ENCODE data around the gene GKN1. TPM values are rescaled to one million over a fixed set of nuclear protein-coding genes. Genes with fewer than 3 reads are reported as not detected.
"Not testable (repeated sequence)": the region's sequence is repeated elsewhere in the genome, so short reads cannot be mapped to it uniquely, and the experiment has no call there.

Gene GKN1
- total RNA-seq, 2 experiments from 2014 or later = not detected

DNA sequence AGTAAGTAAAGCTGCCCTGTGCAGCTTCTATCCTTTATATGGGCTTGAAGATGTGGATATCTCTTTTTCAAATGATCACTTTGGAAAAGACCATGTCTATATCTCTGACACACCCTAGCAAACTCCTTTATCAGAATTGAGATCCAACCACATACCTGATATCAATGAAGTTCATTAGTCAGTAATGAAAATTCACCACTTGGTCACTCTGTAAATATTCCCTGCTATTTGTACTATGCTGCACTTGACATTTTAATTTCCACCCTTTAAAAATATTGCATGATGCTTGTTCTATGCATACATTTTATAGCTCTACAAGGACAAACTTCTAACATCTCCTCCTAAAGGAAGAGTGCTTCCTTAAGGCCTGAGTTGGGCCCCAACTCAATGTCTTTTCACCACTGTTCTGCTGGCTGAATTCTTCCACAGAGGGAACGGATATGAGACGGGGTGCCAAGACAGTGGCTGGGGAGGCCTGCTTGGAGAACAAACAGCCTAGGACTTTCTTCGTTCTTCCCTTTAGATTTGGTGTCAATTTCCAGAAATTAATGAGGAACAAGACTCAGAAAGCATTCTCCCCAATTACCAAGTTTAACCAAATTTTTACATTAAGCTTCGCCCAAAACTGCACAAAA, 21.4 kb upstream of the GKN1 start, which contains the start of gene GKN2:
TSS of gene GKN2 (minus strand) at position 7 of the 635 bp plus-strand sequence. CDS start 32 bp downstream, outside the sequence.
- ChIA-PET CTCF (no interaction called here), POLR2A (no interaction called here)

DNA sequence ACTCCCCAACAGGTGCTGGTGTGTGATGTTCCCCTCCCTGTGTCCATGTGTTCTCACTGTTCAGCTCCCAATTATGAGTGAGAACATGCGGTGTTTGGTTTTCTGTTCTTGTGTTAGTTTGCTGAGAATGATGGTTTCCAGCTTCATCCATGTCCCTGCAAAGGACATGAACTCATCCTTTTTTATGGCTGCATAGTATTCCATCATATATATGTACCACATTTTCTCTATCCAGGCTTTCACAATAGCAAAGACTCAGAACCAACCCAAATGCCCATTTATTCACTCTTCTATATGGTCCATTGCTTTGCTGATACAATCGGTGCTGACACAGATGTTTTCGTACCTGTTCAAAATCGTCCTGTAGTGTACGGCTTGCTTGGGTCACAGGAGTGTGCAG, 19.0 kb upstream of the GKN1 start:
- POLR2A ChIA-PET, CTCF ChIA-PET: not testable (repeated sequence)

- ChIA-PET POLR2A (no interaction called here), CTCF (no interaction called here)
Observed at GRCh38 chr2:68959001-68959400, 15.4 kb upstream of the GKN1 start.

DNA sequence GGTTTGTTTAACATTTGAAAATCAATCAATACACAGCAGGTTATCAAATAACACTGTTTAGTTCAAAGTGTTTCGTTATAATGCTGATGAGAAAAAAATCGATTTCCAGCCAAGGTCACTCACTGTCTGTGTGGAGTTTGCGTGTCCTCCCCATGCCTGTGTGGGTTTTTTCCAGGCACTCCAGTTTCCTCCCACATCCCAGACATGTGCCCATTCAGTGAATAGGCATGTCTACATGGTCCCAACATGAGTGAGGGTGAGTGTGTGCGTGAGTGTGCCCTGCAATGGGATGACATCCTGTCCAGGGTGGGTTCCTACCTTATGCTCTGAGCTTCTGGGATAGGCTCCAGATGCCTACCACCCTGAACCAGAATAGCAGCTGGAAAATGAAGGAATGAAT, 13.1 kb upstream of the GKN1 start:
- CTCF ChIA-PET = no interaction called here
- POLR2A ChIA-PET = no interaction called here

DNA sequence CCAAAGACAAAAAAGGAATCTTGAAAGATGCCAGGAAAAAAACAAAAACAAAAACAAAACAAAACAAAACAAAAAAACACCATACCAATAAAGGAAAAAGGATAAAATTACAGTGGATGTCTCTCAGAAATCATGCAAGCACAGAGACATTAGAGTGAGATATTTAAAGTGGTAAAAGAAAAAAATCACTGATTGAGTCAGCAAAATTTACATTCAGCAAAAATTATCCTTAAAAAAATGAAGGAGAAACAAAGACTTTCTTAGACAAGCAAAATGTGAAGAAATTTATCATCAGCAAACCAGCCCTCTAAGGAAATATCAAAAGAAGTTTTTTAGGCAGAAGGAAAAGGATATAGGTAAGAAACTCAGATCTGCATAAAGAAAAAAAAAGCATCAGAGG, 10.2 kb upstream of the GKN1 start:
- CTCF ChIA-PET = no interaction called here
- POLR2A ChIA-PET = no interaction called here

- POLR2A ChIA-PET = no interaction called here
- CTCF ChIA-PET = interaction anchor here (1.1 kb wide), 1 partner anchor 25 kb away, joined by 3 read pairs; no protein-coding TSS in a partner anchor
Observed at GRCh38 chr2:68968221-68968620, 6.2 kb upstream of the GKN1 start.

GRCh38 chr2:68969736-68970490, 4.5 kb upstream of the GKN1 start:
- CTCF ChIA-PET = no interaction called here
- POLR2A ChIA-PET = no interaction called here

DNA sequence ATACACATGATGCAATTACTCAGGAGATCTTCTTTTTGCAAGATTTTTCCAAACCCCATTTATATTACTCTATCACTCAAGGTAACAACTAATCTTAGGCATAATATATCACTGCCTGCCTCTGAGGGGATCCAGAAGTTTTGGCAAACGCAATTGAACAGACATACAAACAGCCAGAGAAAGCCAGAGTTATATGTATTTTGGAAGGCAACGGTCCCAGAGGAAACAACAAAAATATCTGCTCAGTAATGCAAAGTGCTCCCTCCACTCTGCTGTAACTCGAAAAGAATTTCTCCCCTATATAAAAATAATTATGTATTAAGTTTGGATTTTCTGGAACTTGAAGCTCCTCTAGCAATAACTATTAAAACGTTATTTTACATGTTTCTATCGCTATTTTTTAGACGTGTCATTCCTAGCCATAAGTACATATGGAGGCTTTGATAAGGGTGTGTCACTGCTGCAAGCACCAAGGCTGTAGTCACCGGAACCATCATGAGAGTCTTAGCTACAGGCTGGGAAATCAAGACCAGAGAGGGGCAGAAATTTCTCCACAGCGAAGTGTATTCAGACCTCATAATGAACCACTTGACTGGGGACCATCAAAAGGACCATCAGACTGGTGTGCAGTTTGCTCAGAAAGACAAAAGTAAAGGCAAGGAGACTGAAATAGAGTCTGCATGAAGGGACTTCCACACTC, 3.7 kb upstream of the GKN1 start:
- POLR2A ChIA-PET = no interaction called here
- CTCF ChIA-PET = no interaction called here

- ChIA-PET POLR2A (no interaction called here), CTCF (no interaction called here)
Observed at GRCh38 chr2:68971591-68972231, 2.7 kb upstream of the GKN1 start.

- POLR2A ChIA-PET = no interaction called here
- CTCF ChIA-PET = no interaction called here
Observed at GRCh38 chr2:68974946-68975665, 670 bp downstream of the GKN1 start.

GRCh38 chr2:68975844-68976243, 1.4 kb downstream of the GKN1 start:
- POLR2A ChIA-PET = no interaction called here
- CTCF ChIA-PET = no interaction called here

DNA sequence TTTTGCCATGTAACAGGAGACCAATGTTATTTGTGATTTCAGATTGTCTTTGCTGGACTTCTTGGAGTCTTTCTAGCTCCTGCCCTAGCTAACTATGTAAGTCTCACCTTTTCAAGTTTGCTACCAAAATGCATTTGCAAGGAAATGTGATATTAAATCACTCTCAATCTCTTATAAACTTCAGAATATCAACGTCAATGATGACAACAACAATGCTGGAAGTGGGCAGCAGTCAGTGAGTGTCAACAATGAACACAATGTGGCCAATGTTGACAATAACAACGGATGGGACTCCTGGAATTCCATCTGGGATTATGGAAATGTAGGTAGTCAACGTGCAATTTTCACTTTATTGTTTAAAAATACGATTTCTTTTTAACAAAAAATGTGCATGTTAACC, 3.0 kb downstream of the GKN1 start:
- ChIA-PET POLR2A (interaction anchor here (0.7 kb wide), 1 partner anchor 279 kb away, joined by 7 read pairs; no protein-coding TSS in a partner anchor), CTCF (no interaction called here)

DNA sequence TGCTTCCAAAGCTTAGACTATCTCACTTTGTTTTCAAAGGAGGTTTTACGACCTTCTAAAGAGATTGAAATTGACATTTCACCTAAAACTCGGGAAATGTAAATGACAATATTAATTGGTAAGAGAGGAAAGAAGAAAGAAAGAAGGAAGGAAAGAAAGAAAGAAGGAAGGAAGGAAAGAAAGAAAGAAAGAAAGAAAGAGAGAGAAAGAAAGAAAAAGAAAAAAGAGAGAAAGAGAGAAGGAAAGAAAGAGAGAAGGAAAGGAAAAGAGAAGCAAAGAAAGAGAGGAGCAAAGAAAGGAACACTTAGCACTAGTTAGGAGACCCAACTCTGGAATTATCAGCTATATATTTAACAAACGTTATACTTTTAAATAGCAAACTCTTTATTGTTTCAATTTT, 3.7 kb downstream of the GKN1 start:
- CTCF ChIA-PET = no interaction called here
- POLR2A ChIA-PET = interaction anchor here (0.7 kb wide), 1 partner anchor 278 kb away, joined by 7 read pairs; no protein-coding TSS in a partner anchor

GRCh38 chr2:68980956-68981355, 6.5 kb downstream of the GKN1 start:
- ChIA-PET CTCF (no interaction called here), POLR2A (no interaction called here)

- ChIA-PET POLR2A (no interaction called here), CTCF (no interaction called here)
Observed at GRCh38 chr2:68987021-68987503, 12.6 kb downstream of the GKN1 start.

DNA sequence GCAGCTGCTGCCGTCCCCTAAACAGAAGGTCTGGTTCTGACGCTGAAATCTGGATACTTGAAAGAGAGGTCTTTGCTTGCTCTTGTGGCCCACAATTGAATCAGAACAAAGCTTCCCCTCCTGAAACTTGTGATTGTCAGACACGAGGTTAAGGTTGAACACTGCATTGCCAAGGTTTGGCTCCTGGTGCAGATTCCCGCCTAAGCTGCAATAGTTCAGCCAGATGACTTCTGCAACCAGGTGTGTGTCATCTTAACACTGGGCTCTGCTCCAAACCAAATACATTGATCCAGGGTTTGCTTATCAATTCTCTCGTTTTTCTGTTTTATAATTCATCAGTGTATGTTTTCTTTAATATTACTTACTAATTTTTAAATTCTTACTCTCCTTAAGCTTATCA, 14.6 kb downstream of the GKN1 start:
- ChIA-PET CTCF (interaction anchor here (1.0 kb wide), 1 partner anchor 9 kb away, joined by 4 read pairs; no protein-coding TSS in a partner anchor), POLR2A (no interaction called here)

DNA sequence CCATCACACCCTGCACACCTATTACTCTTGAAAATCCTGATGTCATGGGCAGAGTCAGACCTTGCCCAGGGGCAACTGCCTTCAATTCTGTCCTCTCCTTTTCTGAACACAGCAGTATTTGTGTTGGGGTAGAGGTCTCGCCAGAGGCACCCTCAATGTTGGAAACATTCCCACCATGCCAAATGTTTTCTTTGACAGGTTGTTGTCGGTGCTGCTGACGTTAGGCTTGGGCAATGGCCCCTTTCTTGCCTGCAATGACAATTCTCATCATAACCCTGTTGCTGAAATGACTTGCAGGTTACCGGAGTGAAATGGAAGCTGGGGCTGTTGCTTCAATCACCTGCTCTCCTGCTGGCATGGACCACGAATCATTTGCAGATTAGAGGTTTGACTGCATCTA, 17.9 kb downstream of the GKN1 start:
- ChIA-PET POLR2A (no interaction called here), CTCF (no interaction called here)

DNA sequence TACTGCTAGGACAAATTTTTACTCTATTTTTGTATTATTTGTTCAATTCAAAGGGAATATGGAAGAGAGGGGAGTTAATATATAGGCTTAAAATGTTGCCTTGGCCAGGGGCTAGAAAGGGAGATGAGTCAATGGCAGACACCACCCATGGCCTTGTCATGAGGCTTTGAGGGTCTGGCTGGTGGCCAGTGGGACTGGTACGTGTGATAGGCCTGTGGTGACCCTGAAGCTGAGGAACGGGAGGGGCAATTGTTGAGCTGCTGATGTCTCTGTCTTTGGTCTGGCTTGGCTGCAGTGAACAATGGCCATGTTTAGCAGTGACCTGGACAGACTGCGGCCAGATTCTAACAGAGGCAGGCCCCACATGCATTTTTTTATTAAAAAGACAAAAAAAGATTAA, 18.5 kb downstream of the GKN1 start:
- ChIA-PET CTCF (no interaction called here), POLR2A (no interaction called here)

DNA sequence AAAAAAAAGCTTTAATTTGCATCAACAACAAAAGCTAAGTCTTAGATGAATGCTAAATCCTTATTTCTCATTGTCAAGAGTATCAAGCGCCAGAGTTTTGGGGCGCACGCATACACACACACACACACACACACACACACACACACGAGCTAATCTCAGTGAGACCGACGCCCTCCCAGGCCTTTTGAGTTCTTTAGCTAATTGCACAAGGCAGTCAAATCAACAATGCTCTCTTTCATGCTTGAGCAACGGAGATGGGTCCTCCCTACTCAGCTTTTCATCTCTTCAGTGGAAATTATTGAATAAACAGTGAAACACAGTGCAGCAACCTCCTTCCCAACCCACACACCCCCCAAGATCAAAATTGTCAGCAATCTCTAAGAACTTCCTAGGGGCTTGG, 19.2 kb downstream of the GKN1 start:
- ChIA-PET CTCF (no interaction called here), POLR2A (no interaction called here)

DNA sequence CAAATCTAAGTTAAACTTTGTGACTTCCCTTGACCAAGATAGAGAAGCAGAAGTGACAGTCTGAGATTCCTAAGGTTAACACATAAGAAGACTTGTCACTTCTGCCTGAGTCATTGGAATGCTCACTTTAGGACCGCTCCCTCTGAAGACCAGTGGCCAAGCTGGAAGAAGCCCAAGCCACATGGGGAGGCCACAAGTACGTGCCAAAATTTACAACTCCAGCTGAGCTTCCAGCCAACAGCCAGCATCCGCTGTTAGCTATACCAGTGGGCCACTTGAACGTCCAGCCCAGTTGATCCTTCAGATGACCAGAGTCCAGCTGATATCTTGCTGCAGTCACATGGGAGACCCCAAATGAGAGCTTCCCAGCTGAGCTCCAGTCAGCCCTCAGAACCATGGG, 20.4 kb downstream of the GKN1 start:
- CTCF ChIA-PET = no interaction called here
- POLR2A ChIA-PET = no interaction called here
